Lung (tissue), 12 donors: ENCODE data around the gene BMP10. TPM values are rescaled to one million over a fixed set of nuclear protein-coding genes. Genes with fewer than 3 reads are reported as not detected.

Source experiments
- ATAC-seq: fragments of 200-7000 bp; cut with Tn5 transposase; one replicate; pipeline ENCODE4 v1.9.1; 2020; ENCODE audit warnings: moderate number of reproducible peaks; ENCODE audit not compliant: insufficient read depth, low FRiP score
- DNase-seq, 3 donors: peaks; one replicate each; pipeline ENCODE4 v3.0.0-alpha.2; 2013 to 2017
- H3K27ac ChIP-seq, 2 donors: one replicate each; pipeline ENCODE4 v1.5.1; 2013; ENCODE audit warnings: mild to moderate bottlenecking in 2 of 2, moderate library complexity in 2 of 2, control low read depth in 1 of 2, inconsistent platforms in 1 of 2, low read depth in 1 of 2, low read length in 1 of 2
- H3K27me3 ChIP-seq, 3 donors: one replicate each; pipeline ENCODE4 v1.5.1; 2013; ENCODE audit warnings: low read length in 2 of 3; ENCODE audit not compliant: control insufficient read depth in 3 of 3, insufficient read depth in 3 of 3
- H3K36me3 ChIP-seq, 4 donors: one replicate each; pipeline ENCODE4 v1.5.1; 2013; ENCODE audit warnings: low read length in 4 of 4, mild to moderate bottlenecking in 1 of 4, moderate library complexity in 1 of 4; ENCODE audit not compliant: control insufficient read depth in 4 of 4, insufficient read depth in 4 of 4
- H3K4me1 ChIP-seq, 5 donors: one replicate each; pipeline ENCODE4 v1.5.1; 2013; ENCODE audit warnings: low read length in 5 of 5, mild to moderate bottlenecking in 2 of 5, moderate library complexity in 1 of 5; ENCODE audit not compliant: control insufficient read depth in 5 of 5, insufficient read depth in 5 of 5
- H3K4me3 ChIP-seq: one replicate; pipeline ENCODE4 v1.5.1; 2013; ENCODE audit warnings: mild to moderate bottlenecking, control low read depth, moderate library complexity
- H3K9ac ChIP-seq, 2 donors: one replicate each; pipeline ENCODE4 v1.5.1; 2013; ENCODE audit warnings: low read length in 2 of 2, control low read depth in 1 of 2; ENCODE audit not compliant: insufficient read depth in 1 of 2
- H3K9me3 ChIP-seq, 4 donors: one replicate each; pipeline ENCODE4 v1.5.1; 2013; ENCODE audit warnings: low read length in 3 of 4, mild to moderate bottlenecking in 1 of 4, moderate library complexity in 1 of 4; ENCODE audit not compliant: control insufficient read depth in 4 of 4, insufficient read depth in 3 of 4
- CTCF ChIP-seq: IDR thresholded peaks from 2 replicates; pipeline ENCODE4 v1.5.1; 2012; ENCODE audit warnings: mild to moderate bottlenecking; ENCODE audit errors: control extremely low read depth, extremely low read depth
- WGBS, 2 donors: extraction: QIAGEN DNeasy Blood & Tissue Kit; methylation state at CpG; one replicate each; pipeline ENCODE4 v1.1.7; 2013; 5-methylcytosine and 5-hydroxymethylcytosine counted together
- polyA plus RNA-seq, 2 donors: library from polyadenylated mRNA; stranded (reverse); fragments of 200-250 nt; gene quantifications; one replicate each; pipeline ENCODE4 v1.2.1, GENCODE V29; 2013
- total RNA-seq, 2 donors: library from RNA; depleted of rRNA in 1 of 2; stranded (reverse); fragments of >200 nt in 1 of 2; gene quantifications; one replicate each; pipeline ENCODE4 v1.2.1, GENCODE V29; 2014 to 2021
- donor health status: control.
- donor health status: control.
- donor health status: Bipolar disorder and iron deficiency.
- donor health status: healthy.
- donor health status: DM: yes; HTN: yes; CAD: no.

The BMP10 gene
- total and polyA plus RNA-seq, 4 donors, result 0.31 TPM; not detected in 3

GRCh38 chr2:68829749-68830148, 41.4 kb downstream of the BMP10 start:
- Histone ChIP-seq H3K9me3 (no peaks in the 10 kb centered on the region), H3K27me3 (no peaks in the 10 kb centered on the region), H3K4me1 (peaks cover 7 to 32% (median 23%) of the 10 kb centered on the region in 5 donors), H3K9ac (no peak overlapping the region), H3K27ac (peak overlapping the region; percentile 61 to 90), H3K4me3 (no peak overlapping the region), H3K36me3 (peaks cover 0 to 5% (median 0%) of the 10 kb centered on the region in 4 donors)
- ATAC-seq (no peak), DNase-seq (no peak)
- 27 to 32% methylated on average over 2 of the region's 2 CpGs for WGBS, 2 donors
- TF ChIP-seq CTCF, result no peak

- Histone ChIP-seq H3K4me1 (peaks cover 7 to 33% (median 23%) of the 10 kb centered on the region in 5 donors), H3K36me3 (peaks cover 0 to 6% (median 0%) of the 10 kb centered on the region in 4 donors), H3K9ac (peak overlapping the region in 1 of 2 donors; percentile 59), H3K9me3 (no peaks in the 10 kb centered on the region), H3K27me3 (no peaks in the 10 kb centered on the region), H3K4me3 (no peak overlapping the region), H3K27ac (peak overlapping the region; percentile 61 to 90)
- DNase-seq (peak; percentile 98 to 99 (median 99)), ATAC-seq (peak; percentile 68)
- TF ChIP-seq CTCF, result no peak
- 0 to 2% methylated on average over 10 of the region's 10 CpGs for WGBS, 2 donors
Observed at GRCh38 chr2:68828887-68829708, 42.1 kb downstream of the BMP10 start.

GRCh38 chr2:68827666-68828065, 43.5 kb downstream of the BMP10 start:
- Histone ChIP-seq H3K27me3 (no peaks in the 10 kb centered on the region), H3K36me3 (peaks cover 0 to 11% (median 0%) of the 10 kb centered on the region in 4 donors), H3K9me3 (no peaks in the 10 kb centered on the region), H3K9ac (no peak overlapping the region), H3K4me1 (peaks cover 7 to 33% (median 21%) of the 10 kb centered on the region in 5 donors), H3K4me3 (no peak overlapping the region), H3K27ac (peak overlapping the region in 1 of 2 donors; percentile 77)
- 75 to 98% methylated on average over 4 of the region's 4 CpGs for WGBS, 2 donors
- no peak for TF ChIP-seq CTCF
- no peak for DNase-seq
- ATAC-seq, result no peak
